HepG2 (cell line): ENCODE data around the gene TOR1A. TPM values are rescaled to one million over a fixed set of nuclear protein-coding genes. Genes with fewer than 3 reads are reported as not detected.

Experiments used
- CREB1 ChIP-seq, 2 experiments: fragments of 450-650 bp in 1 of 2; IDR thresholded peaks; 2 replicates each; pipeline ENCODE4 v1.6.1; 2016 to 2017; ENCODE audit warnings: control low read depth in 1 of 2, mild to moderate bottlenecking in 1 of 2, missing compliant biosample characterization in 1 of 2, missing genetic modification characterization in 1 of 2
- CREM ChIP-seq, 2 experiments: sonication (generic) in 1 of 2; formaldehyde crosslinking in 1 of 2; IDR thresholded peaks; 2 replicates each; pipeline versions ENCODE4 v1.4.0 to v1.6.1; 2016 to 2020; ENCODE audit warnings: antibody characterized with exemption in 1 of 2, mild to moderate bottlenecking in 1 of 2, missing genetic modification reagents in 1 of 2
- ERF ChIP-seq: IDR thresholded peaks from 2 replicates; pipeline ENCODE4 v1.6.1; 2018; ENCODE audit warnings: missing biosample characterization, missing genetic modification reagents
- FLYWCH1 ChIP-seq: sonication (generic); formaldehyde crosslinking; IDR thresholded peaks from 2 replicates; pipeline ENCODE4 v1.8.1; 2023; ENCODE audit warnings: mild to moderate bottlenecking, missing genetic modification reagents
- MIXL1 ChIP-seq: IDR thresholded peaks from 2 replicates; pipeline ENCODE4 v1.6.1; 2016
- MTA1 ChIP-seq: sonication (generic); formaldehyde crosslinking; IDR thresholded peaks from 2 replicates; pipeline ENCODE4 v1.4.0; 2020; ENCODE audit warnings: missing genetic modification reagents, mild to moderate bottlenecking, borderline replicate concordance
- MXD4 ChIP-seq: IDR thresholded peaks from 2 replicates; pipeline ENCODE4 v1.6.1; 2016; ENCODE audit warnings: mild to moderate bottlenecking, missing biosample characterization, missing genetic modification reagents
- NFATC3 ChIP-seq: sonication (generic); formaldehyde crosslinking; IDR thresholded peaks from 2 replicates; pipeline ENCODE4 v1.5.1; 2020; ENCODE audit warnings: mild to moderate bottlenecking, missing genetic modification reagents
- RBFOX2 ChIP-seq: fragments of 200-400 bp; formaldehyde crosslinking; IDR thresholded peaks from 2 replicates; pipeline ENCODE4 v1.6.1; 2017; ENCODE audit warnings: low read depth, mild to moderate bottlenecking, low read length
- RFXANK ChIP-seq: IDR thresholded peaks from 2 replicates; pipeline ENCODE4 v1.6.1; 2016
- SP2 ChIP-seq: sonication (generic); formaldehyde crosslinking; IDR thresholded peaks from 2 replicates; pipeline ENCODE4 v1.5.1; 2020; ENCODE audit warnings: mild to moderate bottlenecking, missing genetic modification reagents
- THAP11 ChIP-seq: IDR thresholded peaks from 2 replicates; pipeline ENCODE4 v1.6.1; 2016; ENCODE audit warnings: missing biosample characterization, missing genetic modification reagents
- XBP1 ChIP-seq: sonication (generic); formaldehyde crosslinking; IDR thresholded peaks from 2 replicates; pipeline ENCODE4 v1.5.0; 2020; ENCODE audit warnings: missing genetic modification reagents
- YY1 ChIP-seq: IDR thresholded peaks from 2 replicates; pipeline ENCODE4 v1.6.1; 2011; ENCODE audit warnings: low read length, low read depth, moderate library complexity, mild to moderate bottlenecking; ENCODE audit not compliant: insufficient read depth, insufficient replicate concordance
- ZNF124 ChIP-seq: sonication (generic); formaldehyde crosslinking; IDR thresholded peaks from 2 replicates; pipeline ENCODE4 v1.4.0; 2020; ENCODE audit warnings: missing genetic modification reagents
- ZNF773 ChIP-seq: sonication (generic); formaldehyde crosslinking; IDR thresholded peaks from 2 replicates; pipeline ENCODE4 v1.4.0; 2020; ENCODE audit warnings: missing genetic modification reagents, borderline replicate concordance
- ZNF792 ChIP-seq: IDR thresholded peaks from 2 replicates; pipeline ENCODE4 v1.6.1; 2016
- polyA plus RNA-seq, 8 experiments: library from polyadenylated mRNA; depleted of rRNA in 3 of 8; stranded (reverse) in 7 of 8; unstranded in 1 of 8; fragments of >200 nt; fragmentation: Illumina TruSeq in 4 of 8; extraction: Trizol in 4 of 8; gene quantifications; 2 replicates each; pipeline versions ENCODE4 v1.2.1 to v1.2.3, GENCODE V29; 2011 to 2016; ENCODE audit warnings: low read depth in 4 of 8, missing spikeins in 1 of 8, mixed read lengths in 1 of 8; ENCODE audit not compliant: insufficient read depth in 1 of 8
- total RNA-seq, 5 experiments: library from RNA; depleted of rRNA; stranded (reverse); fragments of >200 nt; fragmentation: Illumina TruSeq; extraction: Trizol; gene quantifications; 2 replicates each; pipeline ENCODE4 v1.2.3, GENCODE V29; 2016; ENCODE audit warnings: low read depth in 1 of 5
- TF ChIP-seq, protein P1 (sequence below), 2 experiments: IDR thresholded peaks; 2 replicates each; pipeline ENCODE4 v1.6.1; 2011 to 2012; ENCODE audit warnings: low read length in 2 of 2, borderline replicate concordance in 1 of 2, low read depth in 1 of 2, mild to moderate bottlenecking in 1 of 2, moderate library complexity in 1 of 2
- TF ChIP-seq, protein P2 (sequence below): sonication (generic); formaldehyde crosslinking; IDR thresholded peaks from 2 replicates; pipeline ENCODE4 v1.8.0; 2022; ENCODE audit warnings: missing genetic modification reagents, low read depth, mild to moderate bottlenecking, borderline replicate concordance
- TF ChIP-seq, protein P3 (sequence below): sonication (generic); formaldehyde crosslinking; IDR thresholded peaks from 2 replicates; pipeline ENCODE4 v1.5.1; 2020; ENCODE audit warnings: mild to moderate bottlenecking, moderate library complexity, missing genetic modification reagents
- TF ChIP-seq, protein P4 (sequence below): sonication (generic); formaldehyde crosslinking; IDR thresholded peaks from 2 replicates; pipeline ENCODE4 v1.4.0; 2020; ENCODE audit warnings: missing genetic modification reagents
- TF ChIP-seq, protein P5 (sequence below): sonication (generic); formaldehyde crosslinking; IDR thresholded peaks from 2 replicates; pipeline ENCODE4 v1.8.1; 2023; ENCODE audit warnings: missing genetic modification reagents, inconsistent platforms, borderline replicate concordance

The TOR1A gene
- total and polyA plus RNA-seq, 2 of the 13 experiments (the other 11 are each of a cell fraction or from before 2014, with no cell fraction given) = 31.6 to 41.4 TPM

DNA sequence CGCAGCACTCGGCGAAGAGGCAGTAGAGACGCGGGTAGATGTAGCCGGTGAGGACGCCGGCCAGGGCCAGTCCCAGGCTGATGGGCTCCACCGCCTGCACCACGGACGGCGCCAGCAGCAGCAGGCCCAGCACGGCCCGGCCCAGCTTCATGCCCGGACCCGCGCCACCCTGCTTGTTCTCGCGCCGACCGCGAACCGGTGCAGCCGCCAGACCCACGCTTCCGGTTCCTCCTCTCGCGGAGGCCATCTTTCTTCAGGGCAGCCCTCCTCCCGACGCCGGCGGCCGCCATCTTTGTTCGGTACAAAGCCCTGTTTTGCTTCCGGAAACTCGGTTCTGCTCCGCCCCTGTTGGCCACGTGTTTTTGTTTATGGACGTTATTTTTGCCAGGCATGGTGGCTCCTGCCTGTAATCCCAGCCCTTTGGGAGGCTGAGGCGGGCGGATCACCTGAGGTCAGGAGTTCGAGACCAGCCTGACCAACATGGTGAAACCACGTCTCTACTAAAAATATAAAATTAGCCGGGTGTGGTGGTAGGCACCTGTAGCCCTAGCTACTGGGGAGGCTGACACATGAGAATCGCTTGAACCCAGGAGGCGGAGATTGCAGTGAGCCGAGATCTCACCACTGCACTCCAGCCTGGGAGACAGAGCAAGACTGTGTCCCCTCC is at the start of gene TOR1A (continued):
- TF ChIP-seq MIXL1 (CRISPR knock-in tag) = peak; percentile 39; the same call in 1 of the 2 replicates
- TF ChIP-seq NFATC3 = 0 out of 2 replicates have a peak, but pooled peaks have one; percentile 25
- peak; percentile 91; the same call in 1 of the 2 replicates for TF ChIP-seq ZNF124
- 0 out of 2 replicates have a peak, but pooled peaks have one; percentile 67 for TF ChIP-seq RFXANK (CRISPR knock-in tag)
- TF ChIP-seq FLYWCH1 (CRISPR knock-in tag) = no peak
- peak; percentile 96 for TF ChIP-seq MXD4 (CRISPR knock-in tag)
- TF ChIP-seq, protein P1, sequence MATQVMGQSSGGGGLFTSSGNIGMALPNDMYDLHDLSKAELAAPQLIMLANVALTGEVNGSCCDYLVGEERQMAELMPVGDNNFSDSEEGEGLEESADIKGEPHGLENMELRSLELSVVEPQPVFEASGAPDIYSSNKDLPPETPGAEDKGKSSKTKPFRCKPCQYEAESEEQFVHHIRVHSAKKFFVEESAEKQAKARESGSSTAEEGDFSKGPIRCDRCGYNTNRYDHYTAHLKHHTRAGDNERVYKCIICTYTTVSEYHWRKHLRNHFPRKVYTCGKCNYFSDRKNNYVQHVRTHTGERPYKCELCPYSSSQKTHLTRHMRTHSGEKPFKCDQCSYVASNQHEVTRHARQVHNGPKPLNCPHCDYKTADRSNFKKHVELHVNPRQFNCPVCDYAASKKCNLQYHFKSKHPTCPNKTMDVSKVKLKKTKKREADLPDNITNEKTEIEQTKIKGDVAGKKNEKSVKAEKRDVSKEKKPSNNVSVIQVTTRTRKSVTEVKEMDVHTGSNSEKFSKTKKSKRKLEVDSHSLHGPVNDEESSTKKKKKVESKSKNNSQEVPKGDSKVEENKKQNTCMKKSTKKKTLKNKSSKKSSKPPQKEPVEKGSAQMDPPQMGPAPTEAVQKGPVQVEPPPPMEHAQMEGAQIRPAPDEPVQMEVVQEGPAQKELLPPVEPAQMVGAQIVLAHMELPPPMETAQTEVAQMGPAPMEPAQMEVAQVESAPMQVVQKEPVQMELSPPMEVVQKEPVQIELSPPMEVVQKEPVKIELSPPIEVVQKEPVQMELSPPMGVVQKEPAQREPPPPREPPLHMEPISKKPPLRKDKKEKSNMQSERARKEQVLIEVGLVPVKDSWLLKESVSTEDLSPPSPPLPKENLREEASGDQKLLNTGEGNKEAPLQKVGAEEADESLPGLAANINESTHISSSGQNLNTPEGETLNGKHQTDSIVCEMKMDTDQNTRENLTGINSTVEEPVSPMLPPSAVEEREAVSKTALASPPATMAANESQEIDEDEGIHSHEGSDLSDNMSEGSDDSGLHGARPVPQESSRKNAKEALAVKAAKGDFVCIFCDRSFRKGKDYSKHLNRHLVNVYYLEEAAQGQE (IDR thresholded peaks at IDR 0.05; ENCODE audit: borderline replicate concordance in 1 of 2, low read depth in 1 of 2, low read length in 2 of 2) = no peak
- peak; percentile 100 for TF ChIP-seq YY1
- peak; percentile 15; the same call in 1 of the 2 replicates for TF ChIP-seq CREB1 (IDR thresholded peaks at IDR 0.05)
- peak; percentile 82 for TF ChIP-seq CREB1 (CRISPR knock-in tag; IDR thresholded peaks at IDR 0.05)
- peak; percentile 85 for TF ChIP-seq CREM (IDR thresholded peaks at IDR 0.05)
- no peak for TF ChIP-seq CREM (CRISPR knock-in tag; IDR thresholded peaks at IDR 0.05)
- TF ChIP-seq, protein P2, sequence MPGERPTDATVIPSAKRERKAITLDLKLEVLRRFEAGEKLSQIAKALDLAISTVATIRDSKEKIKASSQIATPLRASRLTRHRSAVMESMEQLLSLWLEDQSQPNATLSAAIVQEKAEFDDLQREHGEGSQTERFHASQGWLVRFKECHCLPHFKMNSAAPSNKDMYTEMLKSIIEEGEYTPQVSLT (CRISPR knock-in tag) = no peak; the same call in 1 of the 2 replicates
- peak; percentile 94 for TF ChIP-seq ZNF792 (CRISPR knock-in tag)
- peak; percentile 87 for TF ChIP-seq RBFOX2
- TF ChIP-seq ZNF773 (CRISPR knock-in tag) = peak; percentile 69; the same call in 1 of the 2 replicates
- no peak for TF ChIP-seq XBP1 (CRISPR knock-in tag)
- peak; percentile 94 for TF ChIP-seq THAP11
- peak; percentile 97 for TF ChIP-seq ERF (CRISPR knock-in tag)
- TF ChIP-seq, protein P3, sequence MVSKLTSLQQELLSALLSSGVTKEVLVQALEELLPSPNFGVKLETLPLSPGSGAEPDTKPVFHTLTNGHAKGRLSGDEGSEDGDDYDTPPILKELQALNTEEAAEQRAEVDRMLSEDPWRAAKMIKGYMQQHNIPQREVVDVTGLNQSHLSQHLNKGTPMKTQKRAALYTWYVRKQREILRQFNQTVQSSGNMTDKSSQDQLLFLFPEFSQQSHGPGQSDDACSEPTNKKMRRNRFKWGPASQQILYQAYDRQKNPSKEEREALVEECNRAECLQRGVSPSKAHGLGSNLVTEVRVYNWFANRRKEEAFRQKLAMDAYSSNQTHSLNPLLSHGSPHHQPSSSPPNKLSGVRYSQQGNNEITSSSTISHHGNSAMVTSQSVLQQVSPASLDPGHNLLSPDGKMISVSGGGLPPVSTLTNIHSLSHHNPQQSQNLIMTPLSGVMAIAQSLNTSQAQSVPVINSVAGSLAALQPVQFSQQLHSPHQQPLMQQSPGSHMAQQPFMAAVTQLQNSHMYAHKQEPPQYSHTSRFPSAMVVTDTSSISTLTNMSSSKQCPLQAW (CRISPR knock-in tag) = peak; percentile 88
- TF ChIP-seq, protein P4, sequence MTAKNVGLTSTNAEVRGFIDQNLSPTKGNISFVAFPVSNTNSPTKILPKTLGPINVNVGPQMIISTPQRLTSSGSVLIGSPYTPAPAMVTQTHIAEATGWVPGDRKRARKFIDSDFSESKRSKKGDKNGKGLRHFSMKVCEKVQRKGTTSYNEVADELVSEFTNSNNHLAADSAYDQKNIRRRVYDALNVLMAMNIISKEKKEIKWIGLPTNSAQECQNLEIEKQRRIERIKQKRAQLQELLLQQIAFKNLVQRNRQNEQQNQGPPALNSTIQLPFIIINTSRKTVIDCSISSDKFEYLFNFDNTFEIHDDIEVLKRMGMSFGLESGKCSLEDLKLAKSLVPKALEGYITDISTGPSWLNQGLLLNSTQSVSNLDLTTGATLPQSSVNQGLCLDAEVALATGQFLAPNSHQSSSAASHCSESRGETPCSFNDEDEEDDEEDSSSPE (CRISPR knock-in tag) = peak; percentile 79
- TF ChIP-seq, protein P5, sequence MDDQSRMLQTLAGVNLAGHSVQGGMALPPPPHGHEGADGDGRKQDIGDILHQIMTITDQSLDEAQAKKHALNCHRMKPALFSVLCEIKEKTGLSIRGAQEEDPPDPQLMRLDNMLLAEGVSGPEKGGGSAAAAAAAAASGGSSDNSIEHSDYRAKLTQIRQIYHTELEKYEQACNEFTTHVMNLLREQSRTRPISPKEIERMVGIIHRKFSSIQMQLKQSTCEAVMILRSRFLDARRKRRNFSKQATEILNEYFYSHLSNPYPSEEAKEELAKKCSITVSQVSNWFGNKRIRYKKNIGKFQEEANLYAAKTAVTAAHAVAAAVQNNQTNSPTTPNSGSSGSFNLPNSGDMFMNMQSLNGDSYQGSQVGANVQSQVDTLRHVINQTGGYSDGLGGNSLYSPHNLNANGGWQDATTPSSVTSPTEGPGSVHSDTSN (CRISPR knock-in tag) = no peak
- peak; percentile 59; the same call in 1 of the 2 replicates for TF ChIP-seq SP2 (CRISPR knock-in tag)
- peak; percentile 26; the same call in 1 of the 2 replicates for TF ChIP-seq MTA1 (CRISPR knock-in tag)
